Endothelial cell of coronary artery (primary cell): Measurements from ENCODE around the gene S100A7A. TPM values are rescaled to one million over a fixed set of nuclear protein-coding genes. Genes with fewer than 3 reads are reported as not detected.

ENCODE experiments used
- total RNA-seq: library from RNA; depleted of rRNA; stranded (reverse); fragments of >200 nt; gene quantifications from 2 replicates; pipeline ENCODE4 v1.2.3, GENCODE V29; 2014

S100A7A gene
- total RNA-seq: not detected in 2 replicates

DNA sequence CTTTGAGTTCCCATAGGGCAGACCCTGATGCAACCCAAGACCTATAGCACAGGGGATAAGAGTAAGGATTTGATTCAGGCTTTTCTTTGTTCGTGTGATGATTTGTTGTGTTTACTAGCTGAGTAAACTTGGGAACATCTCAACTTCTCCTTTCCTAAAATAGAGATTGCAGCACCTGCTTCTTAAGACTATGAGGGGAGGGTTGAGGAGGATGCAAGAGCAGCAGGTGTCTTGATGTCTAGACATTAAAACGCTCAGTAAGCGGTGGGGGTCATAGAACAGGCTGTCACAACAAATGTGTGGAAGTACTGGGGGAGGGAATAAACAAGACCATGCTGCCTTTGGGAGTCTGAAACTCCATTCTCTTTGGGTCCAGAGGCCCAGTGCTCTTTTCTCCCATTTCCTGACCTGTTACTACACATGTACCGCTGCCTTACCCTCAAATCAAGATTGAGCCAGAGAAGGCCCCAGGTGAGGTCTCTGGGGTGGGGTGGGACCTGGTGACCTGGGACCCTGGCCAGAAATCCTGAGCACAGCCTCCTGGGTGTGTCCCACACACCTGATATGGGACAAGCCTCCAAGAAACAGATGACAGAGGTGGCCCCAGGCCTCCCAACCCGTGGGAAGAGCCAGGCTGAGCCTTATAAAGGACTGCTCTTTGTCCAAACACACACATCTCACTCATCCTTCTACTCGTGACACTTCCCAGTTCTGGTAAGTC, at the start of gene S100A7A:
Gene S100A7A, plus strand, starts transcription at position 671 of the 721 bp plus-strand sequence. CDS start 1,563 bp downstream, outside the sequence.

DNA sequence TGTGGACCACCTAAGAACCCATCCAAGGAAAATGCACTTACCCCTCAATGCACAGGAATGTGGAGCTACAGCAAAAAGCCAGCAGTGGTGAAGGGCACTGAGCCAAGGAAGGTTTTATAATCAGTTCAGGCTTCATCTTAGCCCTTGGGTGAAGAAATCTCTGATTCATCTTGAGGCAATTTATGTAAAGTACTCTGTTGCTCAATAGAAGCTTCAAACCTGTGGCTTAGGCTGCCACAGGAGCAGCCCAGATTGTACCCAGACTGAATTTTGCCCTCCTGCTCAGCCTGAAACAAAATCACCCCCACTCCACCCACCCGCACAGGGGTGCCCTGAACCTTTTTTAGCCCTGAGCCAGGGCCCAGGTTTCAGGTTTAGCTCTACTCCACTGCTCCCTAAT, 40.8 kb upstream of the S100A7A start, which contains the start of gene S100A12:
Gene S100A12, minus strand, starts transcription at position 111 of the 400 bp plus-strand sequence. CDS start 1,029 bp downstream, outside the sequence.

DNA sequence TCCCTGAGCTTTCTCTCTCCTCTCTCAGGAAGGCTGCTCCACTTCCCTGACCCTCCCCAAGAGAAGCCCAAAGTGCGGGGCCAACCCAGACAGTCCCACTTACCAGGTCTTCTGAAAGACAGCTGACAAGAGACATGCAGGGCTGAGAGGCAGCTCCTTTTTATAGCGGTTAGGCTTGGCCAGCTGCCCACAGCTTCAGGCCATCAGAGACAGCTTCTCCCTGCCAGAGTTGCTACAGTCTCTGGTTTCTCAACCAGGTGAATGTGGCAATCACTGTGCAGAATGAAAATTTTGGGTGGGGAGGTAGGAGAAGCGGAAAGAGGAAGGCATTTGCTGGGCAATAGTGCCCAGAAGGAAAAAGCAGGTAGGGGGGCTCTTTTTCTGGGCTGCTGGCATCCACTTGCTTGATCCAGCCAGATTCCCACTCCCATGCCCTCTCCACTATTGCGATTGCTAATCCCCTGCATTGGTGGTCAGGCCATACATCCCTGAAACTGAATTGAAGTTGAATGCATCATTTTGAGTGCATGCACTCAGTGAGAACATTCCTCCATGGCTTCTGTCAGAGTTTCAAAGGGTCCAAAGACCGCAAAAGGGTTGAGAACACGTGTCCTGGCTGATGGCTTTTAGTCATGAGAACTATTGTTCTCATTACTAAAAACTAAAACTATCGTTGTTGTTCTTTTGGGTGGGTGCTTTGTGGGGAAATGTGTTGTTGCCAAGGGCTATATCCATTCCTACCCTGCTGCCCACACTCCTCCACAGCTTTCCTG, 25.2 kb upstream of the S100A7A start, which contains the start of gene S100A8:
Gene S100A8, minus strand, starts transcription at position 136 of the 773 bp plus-strand sequence. CDS start 538 bp downstream, outside the sequence.

DNA sequence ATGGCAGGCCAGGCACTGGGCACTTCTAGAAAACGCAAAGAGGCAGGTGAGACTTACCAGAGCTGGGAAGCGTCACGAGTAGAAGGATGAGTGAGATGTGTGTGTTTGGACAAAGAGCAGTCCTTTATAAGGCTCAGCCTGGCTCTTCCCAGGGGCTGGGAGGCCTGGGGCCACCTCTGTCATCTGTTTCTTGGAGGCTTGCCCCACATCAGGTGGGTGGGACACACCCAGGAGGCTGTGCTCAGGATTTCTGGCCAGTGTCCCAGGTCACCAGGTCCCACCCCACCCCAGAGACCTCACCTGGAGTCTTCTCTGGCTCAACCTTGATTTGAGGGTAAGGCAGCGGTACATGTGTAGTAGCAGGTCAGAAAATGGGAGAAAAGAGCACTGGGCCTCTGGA, 44.2 kb downstream of the S100A7A start, which contains the start of gene S100A7:
Gene S100A7, minus strand, starts transcription at position 101 of the 400 bp plus-strand sequence. CDS start 1,638 bp downstream, outside the sequence.

Other genes starting within 250 kb of the S100A7A start
- not detected in 2 replicates for gene LELP1, start 213.1 kb upstream of the S100A7A start, total RNA-seq
- not detected in 2 replicates for gene PRR9, start 198.9 kb upstream of the S100A7A start, total RNA-seq
- gene LORICRIN, start 156.8 kb upstream of the S100A7A start, total RNA-seq: not detected in 2 replicates
- not detected in 2 replicates for gene PGLYRP3, start 103.6 kb upstream of the S100A7A start, total RNA-seq
- not detected in 2 replicates for gene PGLYRP4, start 67.7 kb upstream of the S100A7A start, total RNA-seq
- gene S100A9, start 58.7 kb upstream of the S100A7A start, total RNA-seq: 0.18 and 0.19 TPM in 2 replicates
- gene S100A12, start 40.9 kb upstream of the S100A7A start, total RNA-seq: not detected in 2 replicates
- gene S100A8, start 25.4 kb upstream of the S100A7A start, total RNA-seq: not detected in 2 replicates
- not detected in 2 replicates for gene S100A7, start 44.1 kb downstream of the S100A7A start, total RNA-seq
- gene S100A6, start 119.5 kb downstream of the S100A7A start, total RNA-seq: 1,061 and 1,806 TPM in 2 replicates
- gene S100A5, start 124.4 kb downstream of the S100A7A start, total RNA-seq: not detected in 2 replicates
- 1.1 and 7.8 TPM in 2 replicates for gene S100A4, start 129.3 kb downstream of the S100A7A start, total RNA-seq
- gene S100A3, start 132.7 kb downstream of the S100A7A start, total RNA-seq: 1.3 and 3.2 TPM in 2 replicates
- 1.9 and 3.8 TPM in 2 replicates for gene S100A2, start 149.3 kb downstream of the S100A7A start, total RNA-seq
- 328 and 379 TPM in 2 replicates for gene S100A16, start 196.6 kb downstream of the S100A7A start, total RNA-seq
- not detected in 2 replicates for gene S100A14, start 199.8 kb downstream of the S100A7A start, total RNA-seq
- 101 and 216 TPM in 2 replicates for gene S100A13, start 211.0 kb downstream of the S100A7A start, total RNA-seq
- gene S100A1, start 211.9 kb downstream of the S100A7A start, total RNA-seq: not detected in 2 replicates
- gene CHTOP, start 217.5 kb downstream of the S100A7A start, total RNA-seq: 26.5 and 37.1 TPM in 2 replicates
- gene SNAPIN, start 242.2 kb downstream of the S100A7A start, total RNA-seq: 39.4 and 48.3 TPM in 2 replicates